Panc1 (cell line): Measurements from ENCODE around the gene NSD1. TPM values are rescaled to one million over a fixed set of nuclear protein-coding genes. Genes with fewer than 3 reads are reported as not detected.

Experiments
- ATAC-seq: fragments of 200-7000 bp; cut with Tn5 transposase; 2 replicates; pipeline ENCODE4 v1.9.1; 2020; ENCODE audit warnings: mild to moderate bottlenecking, moderate library complexity
- BruUV-seq: library from RNA; stranded (reverse); fragments of 400-500 nt; replicated peaks from 2 replicates; lab custom pipeline; 2021; lab: Mats Ljungman, UMichigan
- CTCF ChIA-PET: fragments of 300-600 bp; sonication (Branson Sonifier 250); formaldehyde crosslinking; loops from one replicate; lab custom pipeline; 2022; ENCODE audit warnings: antibody characterized with exemption; lab: Charles Lee
- POLR2A ChIA-PET: fragments of 300-600 bp; sonication (Branson Sonifier 250); formaldehyde crosslinking; loops from one replicate; lab custom pipeline; 2022; ENCODE audit warnings: antibody characterized with exemption; lab: Charles Lee
- DNase-seq: peaks from one replicate; pipeline ENCODE4 v3.0.0-alpha.2; 2010; ENCODE audit warnings: low read depth, low spot score
- H3K27ac ChIP-seq: 2 replicates; pipeline ENCODE4 v1.5.1; 2011; ENCODE audit warnings: mild to moderate bottlenecking, low read length, inconsistent platforms
- H3K27me3 ChIP-seq: fragments of 200-500 bp; sonication (Bioruptor generic); 2 replicates; pipeline ENCODE4 v1.6.0; 2014; ENCODE audit warnings: low read length, inconsistent platforms; ENCODE audit not compliant: control insufficient read depth, insufficient read depth
- H3K36me3 ChIP-seq: fragments of 200-500 bp; sonication (Bioruptor generic); 2 replicates; pipeline ENCODE4 v1.5.1; 2014; ENCODE audit warnings: inconsistent platforms, mild to moderate bottlenecking, low read length, moderate library complexity; ENCODE audit not compliant: control insufficient read depth, insufficient read depth
- H3K4me1 ChIP-seq: 2 replicates; pipeline ENCODE4 v1.5.1; 2011; ENCODE audit warnings: inconsistent platforms, mild to moderate bottlenecking, low read length, moderate library complexity; ENCODE audit not compliant: control insufficient read depth, insufficient read depth
- H3K4me3 ChIP-seq, 2 experiments: 2 replicates each; pipeline ENCODE4 v1.5.1; 2011 to 2012; ENCODE audit warnings: low read depth in 2 of 2, low read length in 2 of 2, mild to moderate bottlenecking in 2 of 2, inconsistent platforms in 1 of 2, moderate library complexity in 1 of 2
- H3K9me3 ChIP-seq: fragments of 200-500 bp; sonication (Bioruptor generic); 2 replicates; pipeline ENCODE4 v1.5.1; 2014; ENCODE audit warnings: low read depth, mild to moderate bottlenecking, inconsistent platforms, low read length, moderate library complexity; ENCODE audit not compliant: control insufficient read depth, insufficient read depth
- CTCF ChIP-seq: fragments of 450-650 bp; IDR thresholded peaks from 2 replicates; pipeline ENCODE4 v1.5.1; 2017; ENCODE audit warnings: mild to moderate bottlenecking
- POLR2AphosphoS5 ChIP-seq: IDR thresholded peaks from 2 replicates; pipeline ENCODE4 v1.6.1; 2012; ENCODE audit warnings: mild to moderate bottlenecking, low read depth, low read length, moderate library complexity
- REST ChIP-seq, 2 experiments: IDR thresholded peaks; 2 replicates each; pipeline ENCODE4 v1.6.1; 2011 to 2012; ENCODE audit warnings: low read depth in 2 of 2, control low read depth in 1 of 2, low read length in 1 of 2, mild to moderate bottlenecking in 1 of 2, moderate library complexity in 1 of 2; ENCODE audit not compliant: insufficient read depth in 1 of 2
- SIN3A ChIP-seq: IDR thresholded peaks from 2 replicates; pipeline ENCODE4 v1.6.1; 2012; ENCODE audit warnings: low read depth, mild to moderate bottlenecking, low read length, moderate library complexity, borderline replicate concordance; ENCODE audit not compliant: insufficient read depth
- TCF7L2 ChIP-seq: IDR thresholded peaks from 2 replicates; pipeline ENCODE4 v1.6.1; 2011; ENCODE audit warnings: mild to moderate bottlenecking, low read depth, low read length, inconsistent platforms
- in situ Hi-C: cut with HindIII; loops from 2 replicates; pipeline ENCODE4 v1.10.0; 2016; ENCODE audit warnings: low sequenced_read_pairs, low pct_unique_long_range_greater_than_20kb
- intact Hi-C: fragments of 100-400 bp; cut with micrococcal nuclease; formaldehyde crosslinking; loops from one replicate; pipeline ENCODE4 v1.10.0; 2022; ENCODE audit not compliant: unreplicated experiment
- total RNA-seq: library from RNA; stranded (reverse); gene quantifications from one replicate; pipeline ENCODE4 v1.2.1, GENCODE V29; 2021; ENCODE audit not compliant: unreplicated experiment

Gene NSD1
- total RNA-seq, 1 experiment from 2014 or later, result 58.7 TPM

GRCh38 chr5:177346820-177347219, 213.2 kb downstream of the NSD1 start:
- no peaks in the 10 kb centered on the region for H3K27me3 ChIP-seq
- TF ChIP-seq TCF7L2 (no peak), SIN3A (no peak), CTCF (no peak), POLR2AphosphoS5 (no peak), REST (IDR thresholded peaks at IDR 0.05; ENCODE audit: insufficient read depth in 1 of 2, low read depth in 2 of 2, low read length in 1 of 2) (no peak)
- DNase-seq (no peak), ATAC-seq (no peak)
- H3K4me1 ChIP-seq, result peaks cover 23% of the 10 kb centered on the region
- POLR2A ChIA-PET, result interaction anchor here (0.6 kb wide), 3 partner anchors 67 to 343 kb away, joined by 4 to 6 read pairs (median 4); no protein-coding TSS in a partner anchor
- no peaks in the 10 kb centered on the region for H3K9me3 ChIP-seq
- CTCF ChIA-PET, result no interaction called here
- no peak overlapping the region for H3K27ac ChIP-seq
- no peak overlapping the region for H3K4me3 ChIP-seq
- in situ Hi-C loops, result no loop called here
- intact Hi-C loops, result no loop called here
- BruUV-seq, result no TSS peak
- peaks cover under 1% of the 10 kb centered on the region; the same call in 1 of the 2 replicates for H3K36me3 ChIP-seq

- no peaks in the 10 kb centered on the region for H3K36me3 ChIP-seq
- H3K27ac ChIP-seq, result no peak overlapping the region
- in situ Hi-C loops (no loop called here), intact Hi-C loops (no loop called here)
- no peak overlapping the region for H3K4me3 ChIP-seq
- no peaks in the 10 kb centered on the region for H3K9me3 ChIP-seq
- CTCF ChIA-PET, result no interaction called here
- DNase-seq, result no peak
- peaks cover 23% of the 10 kb centered on the region for H3K4me1 ChIP-seq
- TF ChIP-seq CTCF (no peak), SIN3A (no peak), TCF7L2 (no peak), REST (IDR thresholded peaks at IDR 0.05; ENCODE audit: insufficient read depth in 1 of 2, low read depth in 2 of 2, low read length in 1 of 2) (no peak)
- ATAC-seq, result no peak
- H3K27me3 ChIP-seq, result no peaks in the 10 kb centered on the region
- BruUV-seq, result TSS peak; percentile 7
- POLR2A ChIA-PET, result no interaction called here
These were observed 214.1 kb downstream of the NSD1 start for GRCh38 chr5:177347699-177348098.
